ENCODE results near the gene DAZAP1.

Gene DAZAP1

GRCh38 chr19:1445185-1445931 is 38.0 kb downstream of the DAZAP1 start:
- DNase-seq (ENCODE audit: low spot score), result peak; percentile 61

GRCh38 chr19:1445932-1446712 is 38.7 kb downstream of the DAZAP1 start:
- no peak for DNase-seq (ENCODE audit: low spot score)

- no peak for DNase-seq (ENCODE audit: low spot score)
Measured at GRCh38 chr19:1446713-1447481, 39.5 kb downstream of the DAZAP1 start.

GRCh38 chr19:1447504-1447903 is 40.1 kb downstream of the DAZAP1 start:
- DNase-seq (ENCODE audit: low spot score), result no peak

GRCh38 chr19:1447944-1448343 is 40.6 kb downstream of the DAZAP1 start:
- no peak for DNase-seq (ENCODE audit: low spot score)

GRCh38 chr19:1449467-1450442 is 42.4 kb downstream of the DAZAP1 start, which contains the start of gene APC2:
APC2 (plus strand) TSS chr19:1450121; CDS start chr19:1453002, 2,881 bp downstream.
- peak; percentile 48 for DNase-seq (ENCODE audit: low spot score)

- DNase-seq (ENCODE audit: low spot score), result no peak
Measured at GRCh38 chr19:1450735-1451731, 43.6 kb downstream of the DAZAP1 start.

- no peak for DNase-seq (ENCODE audit: low spot score)
Measured at GRCh38 chr19:1451916-1452801, 44.8 kb downstream of the DAZAP1 start.

- no peak for DNase-seq (ENCODE audit: low spot score)
Measured at GRCh38 chr19:1452802-1453524, 45.6 kb downstream of the DAZAP1 start.

- peak; percentile 87 for DNase-seq (ENCODE audit: low spot score)
Measured at GRCh38 chr19:1453525-1454364, 46.4 kb downstream of the DAZAP1 start.

GRCh38 chr19:1455002-1455335 is 47.6 kb downstream of the DAZAP1 start:
- no peak for DNase-seq (ENCODE audit: low spot score)

- DNase-seq (ENCODE audit: low spot score), result peak; percentile 97
Measured at GRCh38 chr19:1455336-1456120, 48.1 kb downstream of the DAZAP1 start.

GRCh38 chr19:1456121-1456900 is 48.9 kb downstream of the DAZAP1 start:
- no peak for DNase-seq (ENCODE audit: low spot score)

GRCh38 chr19:1457031-1457739 is 49.8 kb downstream of the DAZAP1 start:
- no peak for DNase-seq (ENCODE audit: low spot score)

GRCh38 chr19:1457892-1458291 is 50.5 kb downstream of the DAZAP1 start:
- DNase-seq (ENCODE audit: low spot score), result no peak

All from COLO829 (cell line).